GM21717 (cell line): ENCODE results near the gene SAMD4B.

Experiments used
- ATAC-seq: cut with Tn5 transposase; IDR thresholded peaks from one replicate; pipeline ENCODE4 v1.9.1; 2021; ENCODE audit warnings: mild to moderate bottlenecking, moderate library complexity; ENCODE audit not compliant: unreplicated experiment

SAMD4B gene

GRCh38 chr19:39407410-39407659 is 65.1 kb downstream of the SAMD4B start:
- ATAC-seq: no peak

- no peak for ATAC-seq
Observed at GRCh38 chr19:39407660-39408391, 65.6 kb downstream of the SAMD4B start.

GRCh38 chr19:39408392-39409207 is 66.4 kb downstream of the SAMD4B start:
- ATAC-seq: no peak

- peak; percentile 0 for ATAC-seq
Observed at GRCh38 chr19:39409208-39410016, 67.2 kb downstream of the SAMD4B start.

GRCh38 chr19:39410017-39410830 is 68.0 kb downstream of the SAMD4B start:
- ATAC-seq: peak; percentile 16

- ATAC-seq: no peak
Observed at GRCh38 chr19:39410831-39411080, 68.5 kb downstream of the SAMD4B start.

GRCh38 chr19:39411081-39411831 is 69.0 kb downstream of the SAMD4B start:
- ATAC-seq: no peak

GRCh38 chr19:39411832-39412099 is 69.5 kb downstream of the SAMD4B start:
- ATAC-seq: peak; percentile 10

- peak; percentile 33 for ATAC-seq
Observed at GRCh38 chr19:39412100-39412866, 70.1 kb downstream of the SAMD4B start, which contains the start of gene PLEKHG2. TSS of gene PLEKHG2 (plus strand) at chr19:39412669. CDS start at chr19:39414087, 1,418 bp downstream.

GRCh38 chr19:39412867-39413271 is 70.6 kb downstream of the SAMD4B start:
- ATAC-seq: no peak

GRCh38 chr19:39413272-39413910 is 71.2 kb downstream of the SAMD4B start:
- ATAC-seq: no peak

- no peak for ATAC-seq
Observed at GRCh38 chr19:39413911-39414608, 71.8 kb downstream of the SAMD4B start.

- ATAC-seq: no peak
Observed at GRCh38 chr19:39415111-39416046, 73.2 kb downstream of the SAMD4B start.

- ATAC-seq: no peak
Observed at GRCh38 chr19:39416152-39417120, 74.2 kb downstream of the SAMD4B start.

- no peak for ATAC-seq
Observed at GRCh38 chr19:39417463-39418181, 75.4 kb downstream of the SAMD4B start.

- ATAC-seq: no peak
Observed at GRCh38 chr19:39419003-39419402, 76.8 kb downstream of the SAMD4B start.
